HEK293 (cell line): ENCODE results near the gene PHF21A.
A peak's percentile ranks its signal among the peaks of the same experiment; 100 is the strongest.

Experiments used
- CTCF ChIA-PET: fragments of 350-600 bp; formaldehyde crosslinking; extraction: SDS; loops from one replicate; lab custom pipeline; 2021; ENCODE audit warnings: antibody characterized with exemption; lab: Yijun Ruan, JAX
- POLR2A ChIA-PET: fragments of 300-600 bp; formaldehyde crosslinking; extraction: SDS; loops from one replicate; lab custom pipeline; 2020; ENCODE audit warnings: antibody characterized with exemption, inconsistent platforms; lab: Yijun Ruan, JAX
- H3K27ac ChIP-seq: fragments of 200-500 bp; sonication (Bioruptor generic); 2 replicates; pipeline ENCODE4 v1.5.1; 2014; ENCODE audit warnings: low read depth, low read length, control low read depth, inconsistent platforms; ENCODE audit errors: extremely low read depth
- H3K36me3 ChIP-seq, 2 experiments: fragments of 200-500 bp in 1 of 2; sonication (Bioruptor generic) in 1 of 2; 1 replicate in 1 of 2; 2 replicates in 1 of 2; pipeline ENCODE4 v1.5.1; 2014 to 2017; ENCODE audit warnings: inconsistent platforms in 2 of 2, low read length in 2 of 2; ENCODE audit not compliant: control insufficient read depth in 2 of 2, insufficient read depth in 1 of 2
- H3K4me1 ChIP-seq: fragments of 200-500 bp; sonication (Bioruptor generic); 2 replicates; pipeline ENCODE4 v1.5.1; 2014; ENCODE audit warnings: mild to moderate bottlenecking, low read length, inconsistent platforms; ENCODE audit not compliant: control insufficient read depth, insufficient read depth
- H3K4me3 ChIP-seq: 2 replicates; pipeline ENCODE4 v1.5.1; 2011; ENCODE audit warnings: low read depth, mild to moderate bottlenecking, control low read depth, low read length, moderate library complexity
- H3K9me3 ChIP-seq: fragments of 200-500 bp; sonication (Bioruptor generic); 2 replicates; pipeline ENCODE4 v1.5.1; 2014; ENCODE audit warnings: low read depth, low read length, inconsistent platforms; ENCODE audit not compliant: control insufficient read depth, insufficient read depth
- BCL11B ChIP-seq: fragments of 450-650 bp; formaldehyde crosslinking; IDR thresholded peaks from 2 replicates; pipeline ENCODE4 v1.5.1; 2016; ENCODE audit warnings: low read depth, missing biosample characterization, missing genetic modification characterization
- INSM2 ChIP-seq: fragments of 450-650 bp; formaldehyde crosslinking; IDR thresholded peaks from 2 replicates; pipeline ENCODE4 v1.5.1; 2016; ENCODE audit warnings: missing biosample characterization, missing genetic modification characterization
- KLF8 ChIP-seq: fragments of 450-650 bp; formaldehyde crosslinking; IDR thresholded peaks from 2 replicates; pipeline ENCODE4 v1.5.1; 2016; ENCODE audit warnings: missing biosample characterization, missing genetic modification characterization
- PRDM6 ChIP-seq: fragments of 450-650 bp; formaldehyde crosslinking; IDR thresholded peaks from 2 replicates; pipeline ENCODE4 v1.5.1; 2017; ENCODE audit warnings: missing biosample characterization, missing genetic modification characterization
- SALL2 ChIP-seq: fragments of 450-650 bp; formaldehyde crosslinking; IDR thresholded peaks from 2 replicates; pipeline ENCODE4 v1.5.0; 2017; ENCODE audit warnings: missing biosample characterization, mild to moderate bottlenecking, missing genetic modification characterization, borderline replicate concordance
- SCRT2 ChIP-seq: fragments of 450-650 bp; formaldehyde crosslinking; IDR thresholded peaks from 2 replicates; pipeline ENCODE4 v1.5.1; 2016; ENCODE audit warnings: missing biosample characterization, missing genetic modification characterization
- ZBTB48 ChIP-seq: fragments of 450-650 bp; formaldehyde crosslinking; IDR thresholded peaks from 2 replicates; pipeline ENCODE4 v1.5.1; 2016; ENCODE audit warnings: missing biosample characterization, missing genetic modification characterization
- ZFHX2 ChIP-seq: fragments of 450-650 bp; formaldehyde crosslinking; conservative IDR thresholded peaks from 2 replicates; pipeline ENCODE4 v1.5.1; 2016; ENCODE audit warnings: missing biosample characterization, missing genetic modification characterization
- ZFP37 ChIP-seq: fragments of 450-650 bp; formaldehyde crosslinking; IDR thresholded peaks from 2 replicates; pipeline ENCODE4 v1.5.1; 2016; ENCODE audit warnings: missing biosample characterization, missing genetic modification characterization
- ZNF121 ChIP-seq: fragments of 450-650 bp; formaldehyde crosslinking; IDR thresholded peaks from 2 replicates; pipeline ENCODE4 v1.5.1; 2016; ENCODE audit warnings: missing biosample characterization, missing genetic modification characterization
- ZNF133 ChIP-seq: fragments of 450-650 bp; formaldehyde crosslinking; IDR thresholded peaks from 2 replicates; pipeline ENCODE4 v1.5.1; 2016; ENCODE audit warnings: missing biosample characterization, missing genetic modification characterization
- ZNF16 ChIP-seq: fragments of 450-650 bp; formaldehyde crosslinking; IDR thresholded peaks from 2 replicates; pipeline ENCODE4 v1.5.1; 2016; ENCODE audit warnings: low read depth, missing biosample characterization, missing genetic modification characterization
- ZNF19 ChIP-seq: fragments of 450-650 bp; formaldehyde crosslinking; IDR thresholded peaks from 2 replicates; pipeline ENCODE4; 2016; ENCODE audit warnings: missing biosample characterization, missing genetic modification characterization, low read depth
- ZNF221 ChIP-seq: fragments of 450-650 bp; formaldehyde crosslinking; IDR thresholded peaks from 2 replicates; pipeline ENCODE4 v1.5.1; 2017; ENCODE audit warnings: missing biosample characterization, missing genetic modification characterization, borderline replicate concordance
- ZNF23 ChIP-seq: fragments of 450-650 bp; formaldehyde crosslinking; IDR thresholded peaks from 2 replicates; pipeline ENCODE4 v1.5.1; 2016; ENCODE audit warnings: missing biosample characterization, missing genetic modification characterization, borderline replicate concordance
- ZNF239 ChIP-seq: fragments of 450-650 bp; formaldehyde crosslinking; IDR thresholded peaks from 2 replicates; pipeline ENCODE4 v1.5.1; 2016; ENCODE audit warnings: missing biosample characterization, missing genetic modification characterization
- ZNF26 ChIP-seq: fragments of 450-650 bp; formaldehyde crosslinking; IDR thresholded peaks from 2 replicates; pipeline ENCODE4 v1.5.1; 2016; ENCODE audit warnings: missing biosample characterization, missing genetic modification characterization
- ZNF473 ChIP-seq: fragments of 450-650 bp; formaldehyde crosslinking; IDR thresholded peaks from 2 replicates; pipeline ENCODE4 v1.5.1; 2017; ENCODE audit warnings: missing biosample characterization, missing genetic modification characterization
- ZNF510 ChIP-seq: fragments of 450-650 bp; formaldehyde crosslinking; IDR thresholded peaks from 2 replicates; pipeline ENCODE4 v1.5.1; 2018; ENCODE audit warnings: mild to moderate bottlenecking, missing genetic modification characterization, missing biosample characterization; ENCODE audit not compliant: insufficient replicate concordance
- ZNF513 ChIP-seq: fragments of 450-650 bp; IDR thresholded peaks from 2 replicates; pipeline ENCODE4 v1.5.1; 2018; ENCODE audit warnings: missing biosample characterization, missing genetic modification characterization
- ZNF514 ChIP-seq: fragments of 450-650 bp; formaldehyde crosslinking; IDR thresholded peaks from 2 replicates; pipeline ENCODE4 v1.5.1; 2016; ENCODE audit warnings: missing biosample characterization, missing genetic modification characterization
- ZNF529 ChIP-seq: fragments of 450-650 bp; formaldehyde crosslinking; IDR thresholded peaks from 2 replicates; pipeline ENCODE4 v1.5.1; 2017; ENCODE audit warnings: missing genetic modification characterization, missing biosample characterization; ENCODE audit not compliant: insufficient replicate concordance
- ZNF549 ChIP-seq: fragments of 450-650 bp; IDR thresholded peaks from 2 replicates; pipeline ENCODE4 v1.5.1; 2018; ENCODE audit warnings: missing biosample characterization, missing genetic modification characterization, mild to moderate bottlenecking, inconsistent platforms, moderate library complexity
- ZNF558 ChIP-seq: fragments of 450-650 bp; formaldehyde crosslinking; IDR thresholded peaks from 2 replicates; pipeline ENCODE4 v1.5.1; 2016; ENCODE audit warnings: missing biosample characterization, missing genetic modification characterization
- ZNF621 ChIP-seq: fragments of 450-650 bp; formaldehyde crosslinking; IDR thresholded peaks from 2 replicates; pipeline ENCODE4 v1.5.1; 2017; ENCODE audit warnings: missing biosample characterization, missing genetic modification characterization
- ZNF623 ChIP-seq: fragments of 450-650 bp; formaldehyde crosslinking; IDR thresholded peaks from 2 replicates; pipeline ENCODE4 v1.5.1; 2016; ENCODE audit warnings: missing biosample characterization, missing genetic modification characterization
- ZNF670 ChIP-seq: fragments of 450-650 bp; formaldehyde crosslinking; IDR thresholded peaks from 2 replicates; pipeline ENCODE4 v1.5.1; 2016; ENCODE audit warnings: missing biosample characterization, missing genetic modification characterization, low read depth
- ZNF76 ChIP-seq: fragments of 450-650 bp; formaldehyde crosslinking; IDR thresholded peaks from 2 replicates; pipeline ENCODE4; 2016; ENCODE audit warnings: low read depth, missing biosample characterization, missing genetic modification characterization, borderline replicate concordance
- ZNF768 ChIP-seq: fragments of 450-650 bp; formaldehyde crosslinking; IDR thresholded peaks from 2 replicates; pipeline ENCODE4 v1.5.1; 2018; ENCODE audit warnings: missing biosample characterization, mild to moderate bottlenecking, missing genetic modification characterization
- ZNF830 ChIP-seq: fragments of 450-650 bp; IDR thresholded peaks from 2 replicates; pipeline ENCODE4 v1.5.0; 2018; ENCODE audit warnings: missing biosample characterization, missing genetic modification characterization, low read depth, mild to moderate bottlenecking, moderate library complexity
- ZSCAN18 ChIP-seq: fragments of 450-650 bp; formaldehyde crosslinking; IDR thresholded peaks from 2 replicates; pipeline ENCODE4 v1.5.1; 2016; ENCODE audit warnings: missing biosample characterization, missing genetic modification characterization

The PHF21A gene

GRCh38 chr11:45917623-45918330 is 203.5 kb downstream of the PHF21A start, which contains the start of gene PEX16 (continued):
- TF ChIP-seq ZNF510 (tag by site-specific recombination) = no peak
- no peak for TF ChIP-seq ZNF513 (tag by site-specific recombination)
- no peak for TF ChIP-seq ZNF529 (tag by site-specific recombination)
- no peak for TF ChIP-seq ZNF23 (tag by site-specific recombination)
- no peak for TF ChIP-seq ZNF670 (tag by site-specific recombination)
- TF ChIP-seq ZNF133 (tag by site-specific recombination) = no peak
- no peak for TF ChIP-seq ZNF514 (tag by site-specific recombination)
- TF ChIP-seq ZNF239 (tag by site-specific recombination) = no peak
- TF ChIP-seq ZNF621 (tag by site-specific recombination) = no peak
- TF ChIP-seq ZNF558 = peak; percentile 68; the same call in 1 of the 2 replicates
- no peak for TF ChIP-seq ZNF121 (tag by site-specific recombination)
- TF ChIP-seq ZBTB48 = no peak
- no peak for TF ChIP-seq ZNF26
- no peak for TF ChIP-seq ZNF473 (tag by site-specific recombination)
- TF ChIP-seq ZNF16 = no peak
- TF ChIP-seq ZNF623 (tag by site-specific recombination) = no peak
- no peak for TF ChIP-seq SCRT2 (tag by site-specific recombination)
- TF ChIP-seq ZFHX2 (tag by site-specific recombination) = no peak
- peak; percentile 50; the same call in 1 of the 2 replicates for TF ChIP-seq BCL11B (tag by site-specific recombination)

- ChIA-PET CTCF (interaction anchor here (0.7 to 2.0 kb wide), 4 partner anchors 45 to 89 kb away, joined by 3 to 7 read pairs (median 4); no protein-coding TSS in a partner anchor), POLR2A (interaction anchor here (0.9 to 2.1 kb wide), 7 partner anchors 10 to 320 kb away, joined by 3 to 10 read pairs (median 4); partner anchors contain the start of gene FREY1)
- Histone ChIP-seq H3K9me3 (no peaks in the 10 kb centered on the region), H3K4me1 (no peaks in the 10 kb centered on the region; the same call in 1 of the 2 replicates), H3K27ac (peak overlapping the region; percentile 46; the same call in 1 of the 2 replicates), H3K4me3 (peak overlapping the region; percentile 96), H3K36me3 (peaks cover 0 to 35% of the 10 kb centered on the region in 2 experiments; a peak in 2 of 3 replicates)
- TF ChIP-seq ZNF529 (tag by site-specific recombination) (no peak), PRDM6 (no peak), ZNF19 (tag by site-specific recombination) (no peak), ZNF221 (tag by site-specific recombination) (no peak), ZNF76 (tag by site-specific recombination) (no peak), ZFP37 (no peak), ZNF830 (tag by site-specific recombination) (no peak), ZNF768 (tag by site-specific recombination) (no peak), KLF8 (tag by site-specific recombination) (no peak), INSM2 (tag by site-specific recombination) (no peak), SALL2 (tag by site-specific recombination) (no peak), ZNF549 (tag by site-specific recombination) (no peak), ZSCAN18 (no peak)
Observed at GRCh38 chr11:45917286-45917622, 204.0 kb downstream of the PHF21A start.
